HG02678 (cell line): Measurements from ENCODE around the gene PTRH1.

Experiments used
- ATAC-seq: cut with Tn5 transposase; IDR thresholded peaks from one replicate; pipeline ENCODE4 v1.9.1; 2021; ENCODE audit warnings: mild to moderate bottlenecking, moderate library complexity; ENCODE audit not compliant: unreplicated experiment

Gene PTRH1

GRCh38 chr9:127664678-127665507 lies 50.6 kb downstream of the PTRH1 start:
- ATAC-seq: no peak

GRCh38 chr9:127664324-127664677 lies 51.2 kb downstream of the PTRH1 start:
- no peak for ATAC-seq
